ENCODE measurements around the gene ADRA2B.

ADRA2B gene

DNA sequence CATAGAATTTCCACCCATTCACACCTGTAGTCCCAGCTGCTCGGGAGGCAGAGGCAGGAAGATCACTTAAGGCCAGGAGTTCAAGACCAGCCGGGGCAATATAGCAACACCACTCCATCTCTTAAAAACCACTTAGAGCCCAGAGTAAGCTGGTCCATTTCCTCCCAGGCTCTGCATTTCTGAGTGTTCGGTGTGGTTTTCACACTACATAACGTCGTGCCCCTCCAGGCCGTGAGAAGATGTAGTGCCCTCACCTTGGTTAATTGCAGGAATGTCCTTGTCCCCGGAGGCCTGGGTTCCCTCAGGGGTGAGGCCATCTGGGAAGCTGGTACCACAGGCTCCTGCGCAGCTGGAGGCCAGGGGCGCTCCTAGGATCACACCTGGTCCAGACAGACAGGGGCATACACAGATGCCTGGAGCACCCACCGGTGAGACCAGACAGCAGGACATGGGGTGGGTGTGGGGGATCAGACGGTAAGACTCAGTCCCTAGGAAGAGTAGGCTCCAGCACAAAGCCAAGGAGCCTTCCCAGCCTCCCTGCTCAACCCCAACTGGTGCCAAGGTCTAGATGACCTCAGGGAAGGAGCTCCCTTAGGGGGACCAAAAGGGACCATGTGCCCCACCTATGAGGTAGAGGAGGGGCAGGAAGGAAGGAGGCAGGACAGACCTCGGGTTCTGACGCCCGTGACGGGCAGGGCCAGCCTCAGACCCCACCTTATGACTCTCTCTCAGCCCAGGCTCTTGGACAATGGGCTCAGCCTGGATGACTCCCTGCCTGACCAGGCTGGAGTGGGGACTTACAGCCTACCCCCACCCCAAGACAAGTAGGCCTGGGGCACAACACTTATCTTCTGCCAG, 21.2 kb upstream of the ADRA2B start:
- Histone ChIP-seq H3K4me3 (ENCODE audit: control insufficient read depth in 1 of 7, extremely low read depth in 1 of 7, insufficient read depth in 4 of 7, low read depth in 2 of 7, low read length in 6 of 7) (no peak overlapping the region), H3K27ac (ENCODE audit: insufficient read depth in 1 of 2, low read depth in 1 of 2, low read length in 2 of 2, poor library complexity in 1 of 2, severe bottlenecking in 2 of 2) (no peak overlapping the region), H3K9me3 (ENCODE audit: control extremely low read depth in 1 of 5, control insufficient read depth in 4 of 5, insufficient read depth in 2 of 5, low read depth in 1 of 5, low read length in 4 of 5) (no peaks in the 10 kb centered on the region), H3K4me1 (ENCODE audit: control extremely low read depth in 1 of 4, control insufficient read depth in 4 of 4, insufficient read depth in 4 of 4, low read length in 3 of 4) (peaks cover 0 to 7% (median 0%) of the 10 kb centered on the region in 4 experiments), H3K36me3 (ENCODE audit: control insufficient read depth in 4 of 4, insufficient read depth in 4 of 4, low read length in 3 of 4) (peaks cover 0 to 8% (median 0%) of the 10 kb centered on the region in 4 experiments), H3K27me3 (replicated peaks in 2 of 5; ENCODE audit: control insufficient read depth in 4 of 5, insufficient read depth in 5 of 5, low read length in 4 of 5) (peaks cover 0 to 4% (median 0%) of the 10 kb centered on the region in 5 experiments)
- no peak for DNase-seq
- ChIA-PET POLR2A (no interaction called here), CTCF (interaction anchor here (1.0 to 15.8 kb wide), 26 partner anchors 9 to 139 kb away, joined by 3 to 346 read pairs (median 7); partner anchors contain the start of genes ADRA2B, CIAO1 and TMEM127)
- WGBS (ENCODE audit: insufficient coverage): over 99% methylated on average over 8 of the region's 15 CpGs

DNA sequence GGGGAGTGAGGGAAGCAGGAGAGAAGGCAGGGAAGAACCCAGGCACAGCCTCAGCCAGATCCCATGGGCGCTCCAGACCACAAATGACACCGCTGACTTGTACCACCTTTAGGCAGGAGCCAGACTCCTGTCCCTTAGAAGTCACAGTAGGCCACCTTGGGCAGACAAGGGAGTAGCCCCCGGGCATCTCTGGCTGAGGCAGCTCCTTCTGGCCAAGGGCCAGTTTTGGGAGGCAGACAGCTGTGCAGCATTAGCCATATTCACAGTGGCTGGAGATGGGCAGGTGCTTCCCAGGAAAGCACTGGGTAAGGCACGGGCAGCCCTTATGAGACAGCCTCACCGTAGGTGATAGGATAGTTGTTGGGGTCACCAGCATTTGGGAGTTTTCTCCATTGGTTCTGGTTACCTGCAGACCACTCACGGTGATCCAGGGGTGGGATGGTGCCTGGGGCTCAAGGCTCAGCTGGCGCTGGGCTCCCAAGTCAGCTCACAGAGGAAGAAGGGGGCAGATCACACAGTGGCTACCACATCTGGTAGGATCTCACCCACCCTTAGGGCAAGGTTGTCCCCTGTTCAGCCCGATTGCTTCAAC, 19.9 kb upstream of the ADRA2B start:
- no peaks in the 10 kb centered on the region for H3K36me3 ChIP-seq (ENCODE audit: control insufficient read depth in 4 of 4, insufficient read depth in 4 of 4, low read length in 3 of 4)
- DNase-seq: no peak
- H3K9me3 ChIP-seq (ENCODE audit: control extremely low read depth in 1 of 5, control insufficient read depth in 4 of 5, insufficient read depth in 2 of 5, low read depth in 1 of 5, low read length in 4 of 5): no peaks in the 10 kb centered on the region
- 97% methylated on average over 8 of the region's 8 CpGs for WGBS (ENCODE audit: insufficient coverage)
- no peak overlapping the region for H3K27ac ChIP-seq (ENCODE audit: insufficient read depth in 1 of 2, low read depth in 1 of 2, low read length in 2 of 2, poor library complexity in 1 of 2, severe bottlenecking in 2 of 2)
- H3K27me3 ChIP-seq (replicated peaks in 2 of 5; ENCODE audit: control insufficient read depth in 4 of 5, insufficient read depth in 5 of 5, low read length in 4 of 5): peaks cover 0 to 4% (median 0%) of the 10 kb centered on the region in 5 experiments
- H3K4me3 ChIP-seq (ENCODE audit: control insufficient read depth in 1 of 7, extremely low read depth in 1 of 7, insufficient read depth in 4 of 7, low read depth in 2 of 7, low read length in 6 of 7): no peak overlapping the region
- ChIA-PET POLR2A (no interaction called here), CTCF (interaction anchor here (1.1 to 15.8 kb wide), 6 partner anchors 14 to 49 kb away, joined by 4 to 346 read pairs (median 20); partner anchors contain the start of gene ADRA2B)
- peaks cover 0 to 3% (median 0%) of the 10 kb centered on the region in 4 experiments for H3K4me1 ChIP-seq (ENCODE audit: control extremely low read depth in 1 of 4, control insufficient read depth in 4 of 4, insufficient read depth in 4 of 4, low read length in 3 of 4)

DNA sequence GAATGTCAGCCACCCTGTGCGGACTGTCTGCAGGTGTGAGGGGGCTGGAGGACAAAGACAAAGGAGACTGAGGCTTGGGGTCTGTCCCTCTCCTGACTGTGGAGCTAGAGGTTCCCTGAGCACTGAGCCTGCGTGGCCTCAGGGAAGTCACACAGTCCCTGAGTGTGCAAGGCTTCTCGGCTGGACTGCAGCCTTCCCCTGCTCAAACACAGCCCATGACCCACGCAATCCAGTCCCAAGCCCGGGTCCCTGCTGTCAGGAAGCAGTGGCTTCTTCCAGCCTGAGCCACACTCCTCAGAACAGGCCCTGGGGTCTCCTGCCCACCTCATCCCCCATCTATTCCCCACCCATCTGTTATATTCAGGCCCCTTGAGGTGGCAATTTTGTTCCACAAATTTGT, 19.2 kb upstream of the ADRA2B start:
- 96% methylated on average over 4 of the region's 5 CpGs for WGBS (ENCODE audit: insufficient coverage)
- DNase-seq: no peak
- Histone ChIP-seq H3K9me3 (ENCODE audit: control extremely low read depth in 1 of 5, control insufficient read depth in 4 of 5, insufficient read depth in 2 of 5, low read depth in 1 of 5, low read length in 4 of 5) (no peaks in the 10 kb centered on the region), H3K4me1 (ENCODE audit: control extremely low read depth in 1 of 4, control insufficient read depth in 4 of 4, insufficient read depth in 4 of 4, low read length in 3 of 4) (no peaks in the 10 kb centered on the region), H3K4me3 (ENCODE audit: control insufficient read depth in 1 of 7, extremely low read depth in 1 of 7, insufficient read depth in 4 of 7, low read depth in 2 of 7, low read length in 6 of 7) (no peak overlapping the region), H3K36me3 (ENCODE audit: control insufficient read depth in 4 of 4, insufficient read depth in 4 of 4, low read length in 3 of 4) (no peaks in the 10 kb centered on the region), H3K27me3 (replicated peaks in 2 of 5; ENCODE audit: control insufficient read depth in 4 of 5, insufficient read depth in 5 of 5, low read length in 4 of 5) (peaks cover 0 to 4% (median 0%) of the 10 kb centered on the region in 5 experiments), H3K27ac (ENCODE audit: insufficient read depth in 1 of 2, low read depth in 1 of 2, low read length in 2 of 2, poor library complexity in 1 of 2, severe bottlenecking in 2 of 2) (no peak overlapping the region)
- CTCF ChIA-PET: interaction anchor here (1.1 to 15.8 kb wide), 2 partner anchors 27 to 37 kb away, joined by 3 to 346 read pairs; no protein-coding TSS in a partner anchor
- POLR2A ChIA-PET: no interaction called here

DNA sequence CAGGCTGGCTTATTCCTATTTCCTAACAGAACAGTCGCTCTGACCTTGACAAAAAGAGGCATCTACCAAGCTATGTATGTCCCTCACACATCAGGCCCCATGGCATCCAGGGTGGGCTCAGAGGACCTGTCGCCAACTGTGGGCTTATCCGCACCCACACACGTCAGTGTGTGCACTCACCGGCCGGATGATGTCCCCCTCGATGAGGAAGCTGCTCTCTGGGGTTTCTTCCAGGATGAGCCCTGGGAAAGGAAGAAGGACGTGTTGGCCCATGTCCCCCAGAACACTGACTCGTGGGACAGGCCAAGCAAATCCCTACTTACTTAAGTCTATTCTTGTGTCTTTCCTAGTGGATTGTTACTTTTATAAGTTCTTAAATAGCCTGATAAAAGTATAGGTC, 18.8 kb upstream of the ADRA2B start:
- Histone ChIP-seq H3K36me3 (ENCODE audit: control insufficient read depth in 4 of 4, insufficient read depth in 4 of 4, low read length in 3 of 4) (no peaks in the 10 kb centered on the region), H3K4me1 (ENCODE audit: control extremely low read depth in 1 of 4, control insufficient read depth in 4 of 4, insufficient read depth in 4 of 4, low read length in 3 of 4) (no peaks in the 10 kb centered on the region), H3K9me3 (ENCODE audit: control extremely low read depth in 1 of 5, control insufficient read depth in 4 of 5, insufficient read depth in 2 of 5, low read depth in 1 of 5, low read length in 4 of 5) (no peaks in the 10 kb centered on the region), H3K4me3 (ENCODE audit: control insufficient read depth in 1 of 7, extremely low read depth in 1 of 7, insufficient read depth in 4 of 7, low read depth in 2 of 7, low read length in 6 of 7) (no peak overlapping the region), H3K27me3 (replicated peaks in 2 of 5; ENCODE audit: control insufficient read depth in 4 of 5, insufficient read depth in 5 of 5, low read length in 4 of 5) (peaks cover 0 to 4% (median 0%) of the 10 kb centered on the region in 5 experiments), H3K27ac (ENCODE audit: insufficient read depth in 1 of 2, low read depth in 1 of 2, low read length in 2 of 2, poor library complexity in 1 of 2, severe bottlenecking in 2 of 2) (no peak overlapping the region)
- WGBS (ENCODE audit: insufficient coverage): 95% methylated on average over 8 of the region's 9 CpGs
- POLR2A ChIA-PET: interaction anchor here (0.7 kb wide), 1 partner anchor 11 kb away, joined by 3 read pairs; no protein-coding TSS in a partner anchor
- CTCF ChIA-PET: interaction anchor here (1.1 to 15.8 kb wide), 2 partner anchors 26 to 38 kb away, joined by 3 to 346 read pairs; no protein-coding TSS in a partner anchor
- no peak for DNase-seq

DNA sequence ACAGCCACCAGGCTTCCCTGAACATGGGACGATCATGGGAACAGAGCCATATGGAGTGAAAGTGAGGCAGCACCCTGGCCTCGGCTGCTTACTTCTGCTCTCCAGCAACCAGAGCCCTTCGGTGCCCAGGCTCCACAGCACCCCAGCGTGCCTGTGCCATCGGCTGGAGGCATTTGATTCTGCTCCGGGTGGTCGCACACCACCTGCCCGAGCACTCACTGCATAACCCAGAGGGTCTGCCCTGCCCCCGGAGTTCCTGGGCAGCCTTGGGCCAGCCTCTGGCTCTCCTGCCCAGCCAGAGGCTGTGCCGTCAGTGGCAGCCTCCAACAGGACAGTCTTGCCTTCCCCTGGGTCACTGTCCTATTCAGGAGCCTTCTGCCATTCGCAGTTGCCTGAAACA, 18.1 kb upstream of the ADRA2B start:
- no peaks in the 10 kb centered on the region for H3K9me3 ChIP-seq (ENCODE audit: control extremely low read depth in 1 of 5, control insufficient read depth in 4 of 5, insufficient read depth in 2 of 5, low read depth in 1 of 5, low read length in 4 of 5)
- H3K4me3 ChIP-seq (ENCODE audit: control insufficient read depth in 1 of 7, extremely low read depth in 1 of 7, insufficient read depth in 4 of 7, low read depth in 2 of 7, low read length in 6 of 7): no peak overlapping the region
- no peaks in the 10 kb centered on the region for H3K4me1 ChIP-seq (ENCODE audit: control extremely low read depth in 1 of 4, control insufficient read depth in 4 of 4, insufficient read depth in 4 of 4, low read length in 3 of 4)
- ChIA-PET POLR2A (no interaction called here), CTCF (interaction anchor here (1.1 to 15.8 kb wide), 4 partner anchors 11 to 43 kb away, joined by 3 to 346 read pairs (median 4); no protein-coding TSS in a partner anchor)
- H3K27ac ChIP-seq (ENCODE audit: insufficient read depth in 1 of 2, low read depth in 1 of 2, low read length in 2 of 2, poor library complexity in 1 of 2, severe bottlenecking in 2 of 2): no peak overlapping the region
- no peak for DNase-seq
- WGBS (ENCODE audit: insufficient coverage): 98% methylated on average over 11 of the region's 11 CpGs
- H3K27me3 ChIP-seq (replicated peaks in 2 of 5; ENCODE audit: control insufficient read depth in 4 of 5, insufficient read depth in 5 of 5, low read length in 4 of 5): peaks cover 0 to 4% (median 0%) of the 10 kb centered on the region in 5 experiments
- H3K36me3 ChIP-seq (ENCODE audit: control insufficient read depth in 4 of 4, insufficient read depth in 4 of 4, low read length in 3 of 4): no peaks in the 10 kb centered on the region

DNA sequence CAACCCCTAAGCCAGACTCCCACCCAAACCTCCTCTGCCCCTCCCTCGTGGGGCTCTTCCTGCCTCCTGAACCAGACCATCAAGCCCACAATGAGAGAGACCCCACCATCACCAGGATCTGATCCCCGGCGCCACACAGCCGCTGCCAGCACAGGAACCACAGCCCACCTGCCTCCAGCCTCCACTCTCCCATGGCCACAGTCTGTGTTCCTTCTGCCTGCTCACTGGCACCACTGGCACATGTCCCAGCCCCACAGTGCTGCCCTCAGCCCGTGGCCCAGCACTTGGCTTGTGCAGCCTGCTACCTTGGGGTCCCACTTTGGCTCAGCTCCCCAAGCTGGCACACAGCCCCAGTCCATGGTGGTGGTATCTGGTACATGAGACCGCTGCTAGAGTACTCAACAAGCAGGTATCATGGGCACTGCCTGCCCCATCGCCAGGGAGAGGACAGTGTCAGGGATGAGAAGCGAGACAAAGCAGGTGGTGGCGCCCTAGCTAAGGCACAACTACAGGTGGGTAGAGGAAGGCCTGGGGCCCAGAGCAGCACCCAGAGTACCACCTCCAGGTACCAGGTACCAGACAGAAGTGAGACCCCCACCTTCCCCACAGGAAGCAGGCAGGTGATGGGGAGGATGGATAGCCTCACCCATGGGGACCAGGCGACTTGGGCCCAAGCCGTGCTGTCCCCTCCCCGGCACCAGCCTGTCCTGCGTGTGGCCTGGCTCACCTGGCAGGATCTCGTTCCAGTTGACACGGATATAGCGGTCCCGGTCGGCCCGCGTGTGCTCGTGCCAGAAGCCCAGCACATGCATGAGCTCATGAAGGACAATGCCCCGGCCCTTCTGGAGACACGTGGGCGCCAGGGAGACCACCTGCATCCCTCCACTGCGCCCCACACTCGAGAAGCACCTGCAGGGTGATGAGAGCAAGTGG, 15.7 kb upstream of the ADRA2B start:
- DNase-seq: no peak
- Histone ChIP-seq H3K36me3 (ENCODE audit: control insufficient read depth in 4 of 4, insufficient read depth in 4 of 4, low read length in 3 of 4) (no peaks in the 10 kb centered on the region), H3K4me3 (ENCODE audit: control insufficient read depth in 1 of 7, extremely low read depth in 1 of 7, insufficient read depth in 4 of 7, low read depth in 2 of 7, low read length in 6 of 7) (no peak overlapping the region), H3K9me3 (ENCODE audit: control extremely low read depth in 1 of 5, control insufficient read depth in 4 of 5, insufficient read depth in 2 of 5, low read depth in 1 of 5, low read length in 4 of 5) (no peaks in the 10 kb centered on the region), H3K4me1 (ENCODE audit: control extremely low read depth in 1 of 4, control insufficient read depth in 4 of 4, insufficient read depth in 4 of 4, low read length in 3 of 4) (no peaks in the 10 kb centered on the region), H3K27ac (ENCODE audit: insufficient read depth in 1 of 2, low read depth in 1 of 2, low read length in 2 of 2, poor library complexity in 1 of 2, severe bottlenecking in 2 of 2) (no peak overlapping the region), H3K27me3 (replicated peaks in 2 of 5; ENCODE audit: control insufficient read depth in 4 of 5, insufficient read depth in 5 of 5, low read length in 4 of 5) (peaks cover 0 to 4% (median 0%) of the 10 kb centered on the region in 5 experiments)
- 93% methylated on average over 20 of the region's 26 CpGs for WGBS (ENCODE audit: insufficient coverage)
- ChIA-PET CTCF (interaction anchor here (1.3 to 15.8 kb wide), 3 partner anchors 10 to 41 kb away, joined by 3 to 346 read pairs (median 9); partner anchors contain the start of gene ADRA2B), POLR2A (no interaction called here)
